NCI-H82 treated with DMSO at 0.1 percent for 48 hours (cell line): ENCODE results near the gene UMAD1.

Experiments
- DNase-seq: peaks from one replicate; lab custom pipeline; 2025; ENCODE audit not compliant: unreplicated experiment; lab: John Stamatoyannopoulos, UW

UMAD1 gene

GRCh38 chr7:7761974-7762779 lies 121.6 kb downstream of the UMAD1 start:
- no peak for DNase-seq

- no peak for DNase-seq
Measured at GRCh38 chr7:7764520-7765396, 124.2 kb downstream of the UMAD1 start.

- no peak for DNase-seq
Measured at GRCh38 chr7:7765422-7765821, 124.9 kb downstream of the UMAD1 start.

- DNase-seq, result no peak
Measured at GRCh38 chr7:7766671-7767070, 126.1 kb downstream of the UMAD1 start.

GRCh38 chr7:7768977-7769709 lies 128.6 kb downstream of the UMAD1 start:
- no peak for DNase-seq

- no peak for DNase-seq
Measured at GRCh38 chr7:7769710-7770627, 129.4 kb downstream of the UMAD1 start.

- no peak for DNase-seq
Measured at GRCh38 chr7:7771452-7771851, 130.9 kb downstream of the UMAD1 start.

- DNase-seq, result no peak
Measured at GRCh38 chr7:7772397-7772821, 131.9 kb downstream of the UMAD1 start.

GRCh38 chr7:7773334-7774309 lies 133.1 kb downstream of the UMAD1 start:
- DNase-seq, result no peak

GRCh38 chr7:7779888-7780287 lies 139.3 kb downstream of the UMAD1 start:
- peak; percentile 38 for DNase-seq

- DNase-seq, result peak; percentile 39
Measured at GRCh38 chr7:7783001-7783400, 142.4 kb downstream of the UMAD1 start.

GRCh38 chr7:7785344-7785973 lies 144.9 kb downstream of the UMAD1 start:
- no peak for DNase-seq

GRCh38 chr7:7786595-7786994 lies 146.0 kb downstream of the UMAD1 start:
- DNase-seq, result peak; percentile 35

- no peak for DNase-seq
Measured at GRCh38 chr7:7789551-7789988, 149.0 kb downstream of the UMAD1 start.

- DNase-seq, result no peak
Measured at GRCh38 chr7:7790041-7790741, 149.6 kb downstream of the UMAD1 start.

GRCh38 chr7:7791523-7791922 lies 151.0 kb downstream of the UMAD1 start:
- peak; percentile 31 for DNase-seq

- peak; percentile 75 for DNase-seq
Measured at GRCh38 chr7:7792056-7792455, 151.5 kb downstream of the UMAD1 start.

- no peak for DNase-seq
Measured at GRCh38 chr7:7793249-7793648, 152.7 kb downstream of the UMAD1 start.
